Fibroblast of villous mesenchyme (primary cell): Measurements from ENCODE around the gene ERICH6. TPM values are rescaled to one million over a fixed set of nuclear protein-coding genes. Genes with fewer than 3 reads are reported as not detected.

Source experiments
- DNase-seq: peaks from one replicate; pipeline ENCODE4 v3.0.0-alpha.2; 2010; ENCODE audit warnings: low read depth
- H3K4me3 ChIP-seq: 2 replicates; pipeline ENCODE4 v1.5.1; 2011; ENCODE audit warnings: low read depth, mild to moderate bottlenecking, low read length
- total RNA-seq: library from RNA; depleted of rRNA; stranded (reverse); fragments of >200 nt; gene quantifications from 2 replicates; pipeline ENCODE4 v1.2.3, GENCODE V29; 2012
- TF ChIP-seq, protein P1 (sequence below): IDR thresholded peaks from 2 replicates; pipeline ENCODE4 v1.5.1; 2012; ENCODE audit warnings: low read depth, mild to moderate bottlenecking, low read length; ENCODE audit not compliant: insufficient read depth

The ERICH6 gene
- 0.32 and 0.43 TPM in 2 replicates for total RNA-seq

DNA sequence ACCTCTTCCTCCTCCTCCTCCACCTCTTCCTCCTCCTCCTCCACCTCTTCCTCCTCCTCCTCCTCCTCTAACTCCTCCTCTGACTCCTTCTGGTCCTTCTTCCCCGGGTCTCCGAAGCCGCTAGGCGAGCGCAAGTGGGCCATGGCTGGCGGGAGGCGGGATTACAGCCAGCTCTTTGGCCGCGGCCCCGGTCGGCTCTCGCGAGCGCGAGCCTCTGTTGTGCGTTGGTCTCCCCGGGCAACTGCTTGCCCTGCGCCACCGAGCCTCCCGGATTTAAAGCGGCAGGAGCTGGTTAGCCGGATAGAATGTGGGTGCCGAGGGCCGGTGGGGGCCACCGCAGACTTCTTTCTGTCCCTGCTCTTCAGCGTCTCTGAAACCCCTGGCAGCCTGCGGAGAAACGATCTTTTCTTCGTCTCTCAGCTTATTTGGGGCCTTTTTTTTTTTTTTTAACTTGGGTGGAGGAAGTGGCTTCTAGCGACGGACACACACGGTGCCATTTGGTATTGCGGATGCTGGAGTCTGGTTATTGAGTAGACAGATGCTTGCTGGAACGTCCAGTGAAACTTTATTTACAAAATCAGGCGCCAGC lies at the start of gene ERICH6:
Gene ERICH6 (minus strand): TSS at position 165 of the 589 bp plus-strand sequence. CDS start 22 bp downstream, at position 143.
- TF ChIP-seq, protein P1, sequence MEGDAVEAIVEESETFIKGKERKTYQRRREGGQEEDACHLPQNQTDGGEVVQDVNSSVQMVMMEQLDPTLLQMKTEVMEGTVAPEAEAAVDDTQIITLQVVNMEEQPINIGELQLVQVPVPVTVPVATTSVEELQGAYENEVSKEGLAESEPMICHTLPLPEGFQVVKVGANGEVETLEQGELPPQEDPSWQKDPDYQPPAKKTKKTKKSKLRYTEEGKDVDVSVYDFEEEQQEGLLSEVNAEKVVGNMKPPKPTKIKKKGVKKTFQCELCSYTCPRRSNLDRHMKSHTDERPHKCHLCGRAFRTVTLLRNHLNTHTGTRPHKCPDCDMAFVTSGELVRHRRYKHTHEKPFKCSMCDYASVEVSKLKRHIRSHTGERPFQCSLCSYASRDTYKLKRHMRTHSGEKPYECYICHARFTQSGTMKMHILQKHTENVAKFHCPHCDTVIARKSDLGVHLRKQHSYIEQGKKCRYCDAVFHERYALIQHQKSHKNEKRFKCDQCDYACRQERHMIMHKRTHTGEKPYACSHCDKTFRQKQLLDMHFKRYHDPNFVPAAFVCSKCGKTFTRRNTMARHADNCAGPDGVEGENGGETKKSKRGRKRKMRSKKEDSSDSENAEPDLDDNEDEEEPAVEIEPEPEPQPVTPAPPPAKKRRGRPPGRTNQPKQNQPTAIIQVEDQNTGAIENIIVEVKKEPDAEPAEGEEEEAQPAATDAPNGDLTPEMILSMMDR: no peak
- H3K4me3 ChIP-seq: peak within 1 kb of the TSS; percentile 70

DNA sequence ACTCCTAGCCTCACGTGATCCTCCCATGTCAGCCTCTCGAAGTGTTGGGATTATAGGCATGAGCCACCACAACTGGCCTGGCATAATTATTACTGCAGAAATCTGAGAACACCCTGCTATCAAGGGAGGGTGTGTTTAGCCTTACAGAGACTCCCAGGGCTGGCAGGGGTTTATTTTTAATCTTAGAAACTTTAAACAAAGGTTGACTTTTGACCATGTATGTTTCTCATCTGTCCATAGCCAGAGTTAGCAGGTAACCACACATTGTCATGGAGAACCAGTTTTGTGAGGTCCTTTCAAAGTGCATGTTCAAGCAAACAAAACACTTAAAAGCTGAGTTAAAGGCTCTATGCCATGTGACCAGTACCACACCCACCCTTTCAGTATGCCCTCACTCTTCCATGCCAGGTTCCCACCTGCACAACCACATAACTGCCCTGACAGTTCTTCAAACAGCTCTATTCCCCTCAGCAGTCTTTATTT lies 48.1 kb upstream of the ERICH6 start:
- TF ChIP-seq, protein P1: no peak
- DNase-seq: no peak
- H3K4me3 ChIP-seq: no peak overlapping the region

More for the DNA sequence above, at the start of gene ERICH6:
- peak; percentile 87 for DNase-seq

DNA sequence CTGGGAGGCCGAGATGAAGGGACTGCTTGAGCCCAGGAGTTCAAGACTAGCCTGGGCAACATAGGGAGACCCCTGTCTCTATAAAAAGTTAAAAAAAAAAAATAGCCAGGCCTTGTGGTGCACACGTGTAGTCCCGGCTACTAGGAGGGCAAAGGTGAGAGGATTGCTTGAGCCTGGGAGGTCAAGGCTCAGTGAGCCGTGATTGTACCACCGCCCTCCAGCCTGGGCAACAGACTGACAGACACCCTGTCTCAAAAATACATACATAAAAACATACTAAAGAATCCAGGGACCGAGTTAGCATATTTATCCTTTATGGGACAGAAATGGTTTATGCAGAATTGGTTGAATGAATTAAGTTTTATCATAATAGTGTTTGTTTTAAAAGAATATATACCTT lies 45.5 kb upstream of the ERICH6 start:
- no peak overlapping the region for H3K4me3 ChIP-seq
- TF ChIP-seq, protein P1: no peak
- DNase-seq: no peak

DNA sequence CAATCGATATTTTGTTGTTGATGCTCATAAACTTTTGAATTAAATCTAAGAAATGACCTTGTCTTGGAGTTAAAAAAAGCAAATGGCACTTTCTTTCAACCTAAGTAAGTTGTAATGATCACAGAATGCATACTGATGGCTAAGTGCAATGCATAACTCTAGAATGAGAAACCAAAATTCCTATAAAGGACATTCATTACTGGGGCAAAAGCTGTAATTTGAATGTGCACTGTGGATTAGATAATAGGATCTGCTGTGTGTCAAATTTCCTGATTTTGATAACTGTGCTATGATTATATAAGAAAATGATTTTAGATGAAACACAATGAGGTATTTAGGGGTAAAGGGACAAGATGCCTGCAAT lies 44.9 kb upstream of the ERICH6 start:
- no peak for DNase-seq
- TF ChIP-seq, protein P1: no peak
- H3K4me3 ChIP-seq: no peak overlapping the region

DNA sequence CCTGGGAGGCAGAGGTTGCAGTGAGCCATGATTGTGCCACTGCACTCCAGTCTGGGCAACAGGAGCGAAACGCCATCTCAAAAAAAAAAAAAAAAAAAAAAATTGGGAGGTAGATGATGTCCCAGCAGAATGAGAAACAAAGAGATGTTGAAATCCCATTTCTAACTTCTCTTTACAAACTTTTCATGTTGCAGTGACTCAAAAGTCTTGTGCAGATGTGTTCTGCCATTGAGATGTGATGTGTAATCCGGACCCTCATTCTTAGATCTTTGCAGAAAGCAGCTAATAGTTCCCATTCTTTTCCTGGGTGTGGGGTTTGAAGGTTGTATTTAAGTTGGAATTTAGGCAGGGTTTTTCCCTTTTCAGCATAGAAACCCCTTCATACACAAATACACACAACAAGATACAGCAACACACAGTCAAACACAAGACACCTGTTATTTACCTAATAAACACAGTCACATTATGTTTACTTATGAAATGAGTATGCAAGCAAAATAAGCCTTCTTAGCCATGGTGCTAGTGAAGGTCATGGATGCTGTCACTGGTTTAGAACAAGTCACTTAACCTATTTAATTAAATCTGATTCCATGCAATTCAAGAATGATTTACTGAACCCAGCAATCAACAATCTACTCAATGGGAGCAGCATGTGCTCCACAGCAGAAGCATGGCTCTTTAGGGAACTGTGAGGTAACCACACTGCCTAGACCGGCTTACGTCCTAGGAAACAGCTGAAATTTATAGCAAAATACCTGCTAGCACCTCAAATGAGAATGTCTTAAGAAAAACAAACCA lies 44.4 kb upstream of the ERICH6 start:
- no peak overlapping the region for H3K4me3 ChIP-seq
- TF ChIP-seq, protein P1: no peak
- DNase-seq: peak; percentile 37

DNA sequence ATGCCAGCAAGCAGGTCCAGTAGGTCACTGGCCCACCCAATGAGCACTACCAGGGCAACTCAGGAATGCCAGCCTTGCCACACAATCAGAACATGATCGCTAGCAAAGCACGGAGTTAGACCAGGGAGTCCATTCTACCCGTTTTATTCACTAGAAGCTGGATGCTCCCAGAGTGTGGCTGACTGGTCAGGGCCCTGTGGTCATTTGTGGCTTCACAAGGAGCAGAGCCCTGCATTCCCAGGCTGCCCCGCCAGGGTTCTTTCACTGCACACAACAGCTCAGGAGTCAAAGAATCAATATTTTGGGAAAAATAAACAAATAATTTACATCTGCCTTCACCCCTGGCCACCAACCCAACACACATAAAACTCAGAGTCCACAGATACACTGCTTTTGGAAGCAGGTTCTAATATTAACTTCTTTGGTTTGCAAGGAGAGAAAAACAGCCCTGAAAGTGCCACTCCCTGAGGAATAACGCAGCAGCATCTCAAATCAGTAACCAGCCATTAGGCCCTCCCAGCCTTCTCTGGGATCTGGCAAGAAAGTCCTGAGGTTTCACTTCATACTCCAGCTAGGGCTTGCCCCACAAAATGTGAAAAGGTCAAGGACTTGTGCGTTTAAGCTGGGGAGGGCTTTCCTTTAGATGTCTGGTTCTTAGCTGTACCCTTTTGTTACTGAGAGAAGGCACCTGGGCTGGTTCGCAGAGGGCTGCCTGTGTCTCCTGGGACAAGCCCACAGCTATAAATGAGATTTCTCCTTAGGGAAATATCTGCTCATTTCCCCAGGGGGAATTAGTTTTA lies 43.3 kb upstream of the ERICH6 start:
- DNase-seq: peak; percentile 83
- TF ChIP-seq, protein P1: no peak
- peak overlapping the region; percentile 12 for H3K4me3 ChIP-seq
